Activated CD8-positive, alpha-beta memory T cell treated with anti-CD3 and anti-CD28 coated beads, Interleukin-2, amount 50 U/mL, for 24 hours (primary cell): ENCODE results near the gene RAPGEF1.

Experiments
- DNase-seq: peaks from one replicate; pipeline ENCODE4 v3.0.0-alpha.2; 2020; ENCODE audit errors: extremely low read depth

Gene RAPGEF1

GRCh38 chr9:131642496-131643083 is 97.3 kb downstream of the RAPGEF1 start:
- DNase-seq, result no peak

GRCh38 chr9:131641618-131642495 is 98.0 kb downstream of the RAPGEF1 start:
- no peak for DNase-seq

- DNase-seq, result no peak
Observed at GRCh38 chr9:131640438-131641137, 99.3 kb downstream of the RAPGEF1 start.

- DNase-seq, result no peak
Observed at GRCh38 chr9:131639769-131640437, 100.0 kb downstream of the RAPGEF1 start.

- DNase-seq, result no peak
Observed at GRCh38 chr9:131636593-131636992, 103.3 kb downstream of the RAPGEF1 start.

- DNase-seq, result no peak
Observed at GRCh38 chr9:131635892-131636291, 104.0 kb downstream of the RAPGEF1 start.

- DNase-seq, result no peak
Observed at GRCh38 chr9:131635285-131635684, 104.6 kb downstream of the RAPGEF1 start.

- no peak for DNase-seq
Observed at GRCh38 chr9:131633491-131634031, 106.3 kb downstream of the RAPGEF1 start.

- no peak for DNase-seq
Observed at GRCh38 chr9:131631306-131631705, 108.6 kb downstream of the RAPGEF1 start.

- DNase-seq, result no peak
Observed at GRCh38 chr9:131630205-131630831, 109.6 kb downstream of the RAPGEF1 start.

GRCh38 chr9:131629825-131630204 is 110.1 kb downstream of the RAPGEF1 start:
- DNase-seq, result no peak

- no peak for DNase-seq
Observed at GRCh38 chr9:131629226-131629500, 110.7 kb downstream of the RAPGEF1 start.

- no peak for DNase-seq
Observed at GRCh38 chr9:131628459-131629225, 111.2 kb downstream of the RAPGEF1 start.

- DNase-seq, result no peak
Observed at GRCh38 chr9:131627648-131628458, 112.0 kb downstream of the RAPGEF1 start.

GRCh38 chr9:131627326-131627647 is 112.6 kb downstream of the RAPGEF1 start:
- no peak for DNase-seq

- no peak for DNase-seq
Observed at GRCh38 chr9:131625790-131626670, 113.8 kb downstream of the RAPGEF1 start.

GRCh38 chr9:131625508-131625787 is 114.4 kb downstream of the RAPGEF1 start:
- DNase-seq, result no peak

- DNase-seq, result no peak
Observed at GRCh38 chr9:131624636-131625507, 115.0 kb downstream of the RAPGEF1 start.
